GM12878 (cell line): ENCODE data around the gene CACNA1D. TPM values are rescaled to one million over a fixed set of nuclear protein-coding genes. Genes with fewer than 3 reads are reported as not detected.

ENCODE experiments used
- ATAC-seq: fragments of 200-7000 bp; cut with Tn5 transposase; 3 replicates; pipeline ENCODE4 v1.9.1; 2020; ENCODE audit warnings: mild to moderate bottlenecking, moderate library complexity
- BruUV-seq: library from RNA; stranded (reverse); fragments of 400-500 nt; replicated peaks from 2 replicates; lab custom pipeline; 2021; lab: Mats Ljungman, UMichigan
- CTCF ChIA-PET: fragments of 300-600 bp; sonication (Branson Sonifier 250); formaldehyde crosslinking; extraction: SDS; loops from one replicate; lab custom pipeline; 2021; ENCODE audit warnings: inconsistent platforms; lab: Yijun Ruan, JAX
- POLR2A ChIA-PET: fragments of 350-600 bp; formaldehyde crosslinking; extraction: SDS; loops from one replicate; lab custom pipeline; 2021; ENCODE audit warnings: inconsistent platforms; lab: Charles Lee
- RAD21 ChIA-PET: fragments of 300-600 bp; sonication (Branson Sonifier 250); formaldehyde crosslinking; loops from one replicate; lab custom pipeline; 2023; ENCODE audit warnings: antibody characterized with exemption; ENCODE audit not compliant: unreplicated experiment; lab: Charles Lee
- SMC1A ChIA-PET: fragments of 300-600 bp; sonication (Branson Sonifier 250); formaldehyde crosslinking; loops from one replicate; lab custom pipeline; 2023; ENCODE audit not compliant: unreplicated experiment, uncharacterized antibody; lab: Charles Lee
- DNase-seq: peaks from one replicate; pipeline ENCODE4 v3.0.0-alpha.2; 2011; ENCODE audit warnings: low read depth, low spot score
- FAIRE-seq: peaks from 3 replicates; lab custom pipeline; 2011; peaks lifted over from hg19 to GRCh38; lab: Jason Lieb, UNC
- H2AFZ ChIP-seq: 2 replicates; pipeline ENCODE4 v1.6.0; 2011; ENCODE audit warnings: low read depth, low read length, control low read depth; ENCODE audit not compliant: control insufficient read depth
- H3K27ac ChIP-seq: 2 replicates; pipeline ENCODE4 v1.5.1; 2011; ENCODE audit warnings: control low read depth; ENCODE audit not compliant: control insufficient read depth, insufficient read depth
- H3K27me3 ChIP-seq, 2 experiments: replicated peaks in 1 of 2; 2 replicates each; pipeline versions ENCODE4 v1.6.0 to v1.6.1; 2011; ENCODE audit warnings: low read length in 1 of 2; ENCODE audit not compliant: control insufficient read depth in 2 of 2, insufficient read depth in 2 of 2
- H3K36me3 ChIP-seq, 2 experiments: 2 replicates each; pipeline ENCODE4 v1.5.1; 2011; ENCODE audit warnings: low read length in 1 of 2; ENCODE audit not compliant: control insufficient read depth in 2 of 2, insufficient read depth in 2 of 2
- H3K4me1 ChIP-seq: 2 replicates; pipeline ENCODE4 v1.6.1; 2011; ENCODE audit warnings: mild to moderate bottlenecking, low read length, moderate library complexity, mixed read lengths; ENCODE audit not compliant: control insufficient read depth, insufficient read depth
- H3K4me2 ChIP-seq: 2 replicates; pipeline ENCODE4 v1.6.0; 2011; ENCODE audit warnings: control low read depth; ENCODE audit not compliant: control insufficient read depth, insufficient read depth
- H3K4me3 ChIP-seq: fragments of 200-600 bp; sonication (generic); 2 replicates; pipeline ENCODE4 v1.5.1; 2016
- H3K79me2 ChIP-seq: 2 replicates; pipeline ENCODE4 v1.6.0; 2011; ENCODE audit warnings: low read length; ENCODE audit not compliant: control insufficient read depth, insufficient read depth
- H3K9ac ChIP-seq: 2 replicates; pipeline ENCODE4 v1.8.0; 2011; ENCODE audit warnings: low read length, control low read depth, mixed read lengths; ENCODE audit not compliant: control insufficient read depth, insufficient read depth
- H3K9me3 ChIP-seq: replicated peaks from 3 replicates; pipeline ENCODE4 v1.5.1; 2011; ENCODE audit warnings: mild to moderate bottlenecking, low read length; ENCODE audit not compliant: control insufficient read depth, insufficient read depth
- H4K20me1 ChIP-seq: 2 replicates; pipeline ENCODE4 v1.6.0; 2011; ENCODE audit not compliant: control insufficient read depth, insufficient read depth
- EED ChIP-seq: sonication (generic); IDR thresholded peaks from 2 replicates; pipeline ENCODE4 v1.6.1; 2016; ENCODE audit warnings: antibody characterized with exemption, low read depth
- ESRRA ChIP-seq: IDR thresholded peaks from 2 replicates; pipeline ENCODE4 v1.6.1; 2012; ENCODE audit warnings: mild to moderate bottlenecking, low read length, improper control_type of control experiment
- IRF4 ChIP-seq: IDR thresholded peaks from 2 replicates; pipeline ENCODE4 v1.6.1; 2011; ENCODE audit warnings: low read depth, low read length
- POU2F2 ChIP-seq: IDR thresholded peaks from 3 replicates; pipeline ENCODE4 v1.6.1; 2011; ENCODE audit warnings: low read depth, mild to moderate bottlenecking, low read length, borderline replicate concordance
- STAT3 ChIP-seq: IDR thresholded peaks from 2 replicates; pipeline ENCODE4 v1.6.1; 2011; ENCODE audit warnings: low read depth, low read length, improper control_type of control experiment
- TCF7 ChIP-seq: IDR thresholded peaks from 2 replicates; pipeline ENCODE4 v1.6.1; 2014; ENCODE audit warnings: antibody characterized with exemption, borderline replicate concordance
- ZNF274 ChIP-seq: IDR thresholded peaks from one replicate; pipeline ENCODE4 v1.8.0; 2011; ENCODE audit not compliant: insufficient read length, insufficient read depth
- WGBS: methylation state at CpG from one replicate; pipeline ENCODE4 v1.1.6; 2016; ENCODE audit warnings: low lambda C conversion rate; ENCODE audit not compliant: insufficient replicate concordance, insufficient coverage; ENCODE audit errors: missing lambda C conversion rate; 5-methylcytosine and 5-hydroxymethylcytosine counted together
- in situ Hi-C: fragments of 300-500 bp; cut with MboI; formaldehyde crosslinking; loops from 9 replicates; pipeline ENCODE4 v1.14.3; 2018; ENCODE audit warnings: mixed read lengths
- intact Hi-C: fragments of 100-400 bp; cut with micrococcal nuclease; formaldehyde crosslinking; loops from one replicate; pipeline ENCODE4 v1.14.2; 2022; ENCODE audit not compliant: unreplicated experiment
- polyA plus RNA-seq, 11 experiments: library from polyadenylated mRNA; depleted of rRNA in 4 of 11; unstranded in 6 of 11; stranded (reverse) in 5 of 11; fragments of >200 nt; fragmentation: Nextera tagmentation in 4 of 11; fragmentation: Illumina TruSeq in 1 of 11; extraction: Ambion mirVana in 4 of 11; extraction: Trizol in 1 of 11; gene quantifications; 1 replicate in 1 of 11; 2 replicates in 10 of 11; pipeline versions ENCODE4 v1.2.1 to v1.2.3, GENCODE V29; 2011 to 2016; ENCODE audit warnings: inconsistent platforms in 2 of 11, missing spikeins in 2 of 11, low read depth in 1 of 11
- total RNA-seq, 4 experiments: library from RNA; depleted of rRNA in 3 of 4; stranded (reverse); fragments of >200 nt in 3 of 4; fragmentation: Illumina TruSeq in 1 of 4; extraction: Trizol in 1 of 4; gene quantifications; 2 replicates each; pipeline versions ENCODE4 v1.2.1 to v1.2.3, GENCODE V29; 2013 to 2021
- TF ChIP-seq, protein P1 (sequence below): fragments of 450-650 bp; formaldehyde crosslinking; IDR thresholded peaks from 2 replicates; pipeline ENCODE4 v1.4.0; 2022; ENCODE audit warnings: mild to moderate bottlenecking, moderate library complexity
- TF ChIP-seq, protein P2 (sequence below): IDR thresholded peaks from 2 replicates; pipeline ENCODE4 v1.6.1; 2011; ENCODE audit warnings: borderline replicate concordance, low read depth, mild to moderate bottlenecking, moderate library complexity, low read length; ENCODE audit not compliant: insufficient read depth, poor library complexity, severe bottlenecking
- TF ChIP-seq, protein P3 (sequence below): fragments of 450-650 bp; IDR thresholded peaks from 2 replicates; pipeline ENCODE4 v1.6.1; 2016; ENCODE audit warnings: mild to moderate bottlenecking, moderate library complexity, borderline replicate concordance
- TF ChIP-seq, protein P4 (sequence below): IDR thresholded peaks from 2 replicates; pipeline ENCODE4 v1.6.1; 2012; ENCODE audit warnings: low read length, inconsistent platforms

Gene CACNA1D
- total and polyA plus RNA-seq, 10 of the 15 experiments (the other 5 are each of a cell fraction or from before 2014, with no cell fraction given): 0.21 to 24.4 (median 1.6) TPM

DNA sequence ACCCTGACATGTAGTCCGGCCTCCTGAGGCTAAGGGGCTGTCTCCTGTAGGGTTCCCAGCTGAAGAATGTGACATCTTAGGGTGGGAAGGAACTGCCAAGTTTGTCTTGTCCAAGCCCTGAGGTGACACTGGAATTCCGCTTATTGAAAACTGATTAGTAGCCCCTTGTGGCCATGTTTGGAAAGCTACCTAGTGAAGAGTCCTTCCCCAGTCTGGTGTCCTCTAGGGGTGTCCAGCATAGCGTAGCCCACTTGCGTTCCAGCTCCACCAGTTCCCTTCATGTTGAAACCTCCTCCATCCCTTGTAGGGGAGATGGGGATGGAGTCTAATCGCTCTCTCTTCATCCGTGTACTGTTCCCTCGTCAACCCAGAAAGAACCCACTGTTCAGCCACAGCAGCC is 272.3 kb downstream of the CACNA1D start:
- Histone ChIP-seq H3K9ac (no peak overlapping the region), H3K4me1 (peaks cover 8% of the 10 kb centered on the region), H3K79me2 (no peaks in the 10 kb centered on the region), H3K9me3 (no peaks in the 10 kb centered on the region), H3K27me3 (no peaks in the 10 kb centered on the region), H4K20me1 (no peaks in the 10 kb centered on the region), H3K27ac (no peak overlapping the region), H3K4me3 (no peak overlapping the region), H2AFZ (no peak overlapping the region), H3K4me2 (no peak overlapping the region), H3K36me3 (no peaks in the 10 kb centered on the region)
- DNase-seq (no peak), ATAC-seq (no peak), FAIRE-seq (no peak)
- POLR2A ChIA-PET: interaction anchor here (0.6 to 1.7 kb wide), 2 partner anchors 9 to 84 kb away, joined by 5 to 6 read pairs; no protein-coding TSS in a partner anchor
- CTCF ChIA-PET: interaction anchor here (0.9 to 1.6 kb wide), 3 partner anchors 8 to 14 kb away, joined by 3 to 9 read pairs (median 3); no protein-coding TSS in a partner anchor
- RAD21 ChIA-PET: interaction anchor here (0.7 to 1.8 kb wide), 5 partner anchors 9 to 37 kb away, joined by 3 to 9 read pairs (median 4); no protein-coding TSS in a partner anchor
- intact Hi-C loops (no loop called here), in situ Hi-C loops (no loop called here)
- no TSS peak for BruUV-seq
- SMC1A ChIA-PET: interaction anchor here (0.6 to 1.9 kb wide), 9 partner anchors 10 to 112 kb away, joined by 3 to 7 read pairs (median 3); no protein-coding TSS in a partner anchor
- 78% methylated on average over 7 of the region's 7 CpGs for WGBS
- no peak for TF ChIP-seq EED
- TF ChIP-seq, protein P1, sequence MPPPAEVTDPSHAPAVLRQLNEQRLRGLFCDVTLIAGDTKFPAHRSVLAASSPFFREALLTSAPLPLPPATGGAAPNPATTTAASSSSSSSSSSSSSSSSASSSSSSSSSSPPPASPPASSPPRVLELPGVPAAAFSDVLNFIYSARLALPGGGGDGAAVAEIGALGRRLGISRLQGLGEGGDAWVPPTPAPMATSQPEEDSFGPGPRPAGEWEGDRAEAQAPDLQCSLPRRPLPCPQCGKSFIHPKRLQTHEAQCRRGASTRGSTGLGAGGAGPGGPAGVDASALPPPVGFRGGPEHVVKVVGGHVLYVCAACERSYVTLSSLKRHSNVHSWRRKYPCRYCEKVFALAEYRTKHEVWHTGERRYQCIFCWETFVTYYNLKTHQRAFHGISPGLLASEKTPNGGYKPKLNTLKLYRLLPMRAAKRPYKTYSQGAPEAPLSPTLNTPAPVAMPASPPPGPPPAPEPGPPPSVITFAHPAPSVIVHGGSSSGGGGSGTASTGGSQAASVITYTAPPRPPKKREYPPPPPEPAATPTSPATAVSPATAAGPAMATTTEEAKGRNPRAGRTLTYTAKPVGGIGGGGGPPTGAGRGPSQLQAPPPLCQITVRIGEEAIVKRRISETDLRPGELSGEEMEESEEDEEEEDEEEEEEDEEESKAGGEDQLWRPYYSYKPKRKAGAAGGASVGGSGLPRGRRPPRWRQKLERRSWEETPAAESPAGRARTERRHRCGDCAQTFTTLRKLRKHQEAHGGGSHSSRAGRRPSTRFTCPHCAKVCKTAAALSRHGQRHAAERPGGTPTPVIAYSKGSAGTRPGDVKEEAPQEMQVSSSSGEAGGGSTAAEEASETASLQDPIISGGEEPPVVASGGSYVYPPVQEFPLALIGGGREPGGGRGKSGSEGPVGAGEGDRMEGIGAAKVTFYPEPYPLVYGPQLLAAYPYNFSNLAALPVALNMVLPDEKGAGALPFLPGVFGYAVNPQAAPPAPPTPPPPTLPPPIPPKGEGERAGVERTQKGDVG: no peak
- no peak for TF ChIP-seq ZNF274
- TF ChIP-seq, protein P2, sequence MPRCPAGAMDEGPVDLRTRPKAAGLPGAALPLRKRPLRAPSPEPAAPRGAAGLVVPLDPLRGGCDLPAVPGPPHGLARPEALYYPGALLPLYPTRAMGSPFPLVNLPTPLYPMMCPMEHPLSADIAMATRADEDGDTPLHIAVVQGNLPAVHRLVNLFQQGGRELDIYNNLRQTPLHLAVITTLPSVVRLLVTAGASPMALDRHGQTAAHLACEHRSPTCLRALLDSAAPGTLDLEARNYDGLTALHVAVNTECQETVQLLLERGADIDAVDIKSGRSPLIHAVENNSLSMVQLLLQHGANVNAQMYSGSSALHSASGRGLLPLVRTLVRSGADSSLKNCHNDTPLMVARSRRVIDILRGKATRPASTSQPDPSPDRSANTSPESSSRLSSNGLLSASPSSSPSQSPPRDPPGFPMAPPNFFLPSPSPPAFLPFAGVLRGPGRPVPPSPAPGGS: no peak
- TF ChIP-seq, protein P3, sequence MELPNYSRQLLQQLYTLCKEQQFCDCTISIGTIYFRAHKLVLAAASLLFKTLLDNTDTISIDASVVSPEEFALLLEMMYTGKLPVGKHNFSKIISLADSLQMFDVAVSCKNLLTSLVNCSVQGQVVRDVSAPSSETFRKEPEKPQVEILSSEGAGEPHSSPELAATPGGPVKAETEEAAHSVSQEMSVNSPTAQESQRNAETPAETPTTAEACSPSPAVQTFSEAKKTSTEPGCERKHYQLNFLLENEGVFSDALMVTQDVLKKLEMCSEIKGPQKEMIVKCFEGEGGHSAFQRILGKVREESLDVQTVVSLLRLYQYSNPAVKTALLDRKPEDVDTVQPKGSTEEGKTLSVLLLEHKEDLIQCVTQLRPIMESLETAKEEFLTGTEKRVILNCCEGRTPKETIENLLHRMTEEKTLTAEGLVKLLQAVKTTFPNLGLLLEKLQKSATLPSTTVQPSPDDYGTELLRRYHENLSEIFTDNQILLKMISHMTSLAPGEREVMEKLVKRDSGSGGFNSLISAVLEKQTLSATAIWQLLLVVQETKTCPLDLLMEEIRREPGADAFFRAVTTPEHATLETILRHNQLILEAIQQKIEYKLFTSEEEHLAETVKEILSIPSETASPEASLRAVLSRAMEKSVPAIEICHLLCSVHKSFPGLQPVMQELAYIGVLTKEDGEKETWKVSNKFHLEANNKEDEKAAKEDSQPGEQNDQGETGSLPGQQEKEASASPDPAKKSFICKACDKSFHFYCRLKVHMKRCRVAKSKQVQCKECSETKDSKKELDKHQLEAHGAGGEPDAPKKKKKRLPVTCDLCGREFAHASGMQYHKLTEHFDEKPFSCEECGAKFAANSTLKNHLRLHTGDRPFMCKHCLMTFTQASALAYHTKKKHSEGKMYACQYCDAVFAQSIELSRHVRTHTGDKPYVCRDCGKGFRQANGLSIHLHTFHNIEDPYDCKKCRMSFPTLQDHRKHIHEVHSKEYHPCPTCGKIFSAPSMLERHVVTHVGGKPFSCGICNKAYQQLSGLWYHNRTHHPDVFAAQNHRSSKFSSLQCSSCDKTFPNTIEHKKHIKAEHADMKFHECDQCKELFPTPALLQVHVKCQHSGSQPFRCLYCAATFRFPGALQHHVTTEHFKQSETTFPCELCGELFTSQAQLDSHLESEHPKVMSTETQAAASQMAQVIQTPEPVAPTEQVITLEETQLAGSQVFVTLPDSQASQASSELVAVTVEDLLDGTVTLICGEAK: no peak
- no peak for TF ChIP-seq ESRRA
- TF ChIP-seq STAT3: no peak
- TF ChIP-seq TCF7: no peak
- TF ChIP-seq, protein P4, sequence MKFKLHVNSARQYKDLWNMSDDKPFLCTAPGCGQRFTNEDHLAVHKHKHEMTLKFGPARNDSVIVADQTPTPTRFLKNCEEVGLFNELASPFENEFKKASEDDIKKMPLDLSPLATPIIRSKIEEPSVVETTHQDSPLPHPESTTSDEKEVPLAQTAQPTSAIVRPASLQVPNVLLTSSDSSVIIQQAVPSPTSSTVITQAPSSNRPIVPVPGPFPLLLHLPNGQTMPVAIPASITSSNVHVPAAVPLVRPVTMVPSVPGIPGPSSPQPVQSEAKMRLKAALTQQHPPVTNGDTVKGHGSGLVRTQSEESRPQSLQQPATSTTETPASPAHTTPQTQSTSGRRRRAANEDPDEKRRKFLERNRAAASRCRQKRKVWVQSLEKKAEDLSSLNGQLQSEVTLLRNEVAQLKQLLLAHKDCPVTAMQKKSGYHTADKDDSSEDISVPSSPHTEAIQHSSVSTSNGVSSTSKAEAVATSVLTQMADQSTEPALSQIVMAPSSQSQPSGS: no peak
- no peak for TF ChIP-seq IRF4
- TF ChIP-seq POU2F2: no peak
